ENCODE data around the gene TES.

TES gene

DNA sequence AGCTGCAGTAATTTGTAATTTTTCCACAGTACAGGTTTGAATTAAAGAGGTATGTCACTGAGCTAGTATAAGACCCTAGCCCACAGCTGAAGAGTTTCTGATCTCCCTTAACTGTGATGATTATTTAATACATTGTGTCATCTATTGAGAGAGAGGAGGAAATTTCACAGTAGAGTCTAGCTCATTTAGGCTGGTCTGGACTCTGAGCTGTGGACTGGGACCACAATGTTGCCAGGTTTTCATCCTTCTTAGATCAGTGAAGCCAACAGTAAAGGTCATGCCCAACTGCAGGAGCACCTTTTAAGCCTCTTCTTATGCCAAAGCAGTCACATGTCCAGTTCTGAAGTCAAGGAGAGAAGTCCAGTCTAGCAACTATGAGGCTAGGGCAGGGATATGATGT, 8.9 kb downstream of the TES start:
- Histone ChIP-seq H3K27me3 (ENCODE audit: control insufficient read depth in 3 of 3, insufficient read depth in 3 of 3, low read depth in 1 of 3, low read length in 3 of 3) (peaks cover 0 to 2% (median 0%) of the 10 kb centered on the region in 3 experiments), H2BK12ac (ENCODE audit: low read length) (no peak overlapping the region), H3K4me3 (ENCODE audit: low read length in 2 of 2) (no peak overlapping the region), H3K9me3 (replicated peaks in 1 of 2; ENCODE audit: control insufficient read depth in 2 of 2, insufficient read depth in 1 of 2, low read depth in 1 of 2, low read length in 2 of 2) (no peaks in the 10 kb centered on the region), H3K27ac (replicated peaks; ENCODE audit: low read length) (no peak overlapping the region), H2AFZ (ENCODE audit: low read length) (no peak overlapping the region), H2AK5ac (ENCODE audit: low read depth, low read length) (no peak overlapping the region), H4K8ac (ENCODE audit: low read depth, low read length) (no peak overlapping the region), H3K18ac (ENCODE audit: low read length) (no peak overlapping the region), H3K23ac (ENCODE audit: low read depth, low read length, poor library complexity) (no peak overlapping the region), H2BK15ac (ENCODE audit: low read length) (no peak overlapping the region), H3K79me1 (ENCODE audit: low read depth, low read length) (no peaks in the 10 kb centered on the region), H2BK5ac (ENCODE audit: low read length) (no peak overlapping the region), H3K4me2 (ENCODE audit: insufficient read depth, low read length, poor library complexity, severe bottlenecking) (no peak overlapping the region), H3K9ac (ENCODE audit: low read depth, low read length, poor library complexity) (no peak overlapping the region), H4K91ac (ENCODE audit: low read depth, low read length, poor library complexity) (no peak overlapping the region), H3K36me3 (replicated peaks in 1 of 2; ENCODE audit: control insufficient read depth in 2 of 2, insufficient read depth in 2 of 2, low read length in 2 of 2) (no peaks in the 10 kb centered on the region), H3K4ac (ENCODE audit: low read length) (no peak overlapping the region), H3K14ac (ENCODE audit: low read length) (no peak overlapping the region), H2BK120ac (ENCODE audit: low read depth, low read length) (no peak overlapping the region), H3K4me1 (ENCODE audit: control insufficient read depth in 2 of 2, insufficient read depth in 1 of 2, low read depth in 1 of 2, low read length in 2 of 2) (no peaks in the 10 kb centered on the region)
- DNase-seq (ENCODE audit: low spot score): no peak

- H3K4me1 ChIP-seq (ENCODE audit: control insufficient read depth in 2 of 2, insufficient read depth in 1 of 2, low read depth in 1 of 2, low read length in 2 of 2): no peaks in the 10 kb centered on the region
- no peak overlapping the region for H2AFZ ChIP-seq (ENCODE audit: low read length)
- no peak overlapping the region for H3K9ac ChIP-seq (ENCODE audit: low read depth, low read length, poor library complexity)
- H3K79me1 ChIP-seq (ENCODE audit: low read depth, low read length): no peaks in the 10 kb centered on the region
- no peak overlapping the region for H3K23ac ChIP-seq (ENCODE audit: low read depth, low read length, poor library complexity)
- H3K27ac ChIP-seq (replicated peaks; ENCODE audit: low read length): no peak overlapping the region
- H3K4me2 ChIP-seq (ENCODE audit: insufficient read depth, low read length, poor library complexity, severe bottlenecking): no peak overlapping the region
- no peak overlapping the region for H3K18ac ChIP-seq (ENCODE audit: low read length)
- no peak overlapping the region for H3K4ac ChIP-seq (ENCODE audit: low read length)
- no peak for DNase-seq (ENCODE audit: low spot score)
- no peak overlapping the region for H3K14ac ChIP-seq (ENCODE audit: low read length)
- H2BK120ac ChIP-seq (ENCODE audit: low read depth, low read length): no peak overlapping the region
- H2BK12ac ChIP-seq (ENCODE audit: low read length): no peak overlapping the region
- WGBS, 2 donors (ENCODE audit: extremely low coverage in 2 of 2, insufficient read length in 2 of 2, insufficient replicate concordance in 1 of 2): no CpG with 5 or more reads among the region's 4 CpGs
- H3K4me3 ChIP-seq (ENCODE audit: low read length in 2 of 2): no peak overlapping the region
- H2BK15ac ChIP-seq (ENCODE audit: low read length): no peak overlapping the region
- no peak overlapping the region for H2BK5ac ChIP-seq (ENCODE audit: low read length)
- H4K8ac ChIP-seq (ENCODE audit: low read depth, low read length): no peak overlapping the region
- no peak overlapping the region for H2AK5ac ChIP-seq (ENCODE audit: low read depth, low read length)
- no peaks in the 10 kb centered on the region for H3K36me3 ChIP-seq (replicated peaks in 1 of 2; ENCODE audit: control insufficient read depth in 2 of 2, insufficient read depth in 2 of 2, low read length in 2 of 2)
- H3K27me3 ChIP-seq (ENCODE audit: control insufficient read depth in 3 of 3, insufficient read depth in 3 of 3, low read depth in 1 of 3, low read length in 3 of 3): peaks cover 0 to 2% (median 0%) of the 10 kb centered on the region in 3 experiments
- H3K9me3 ChIP-seq (replicated peaks in 1 of 2; ENCODE audit: control insufficient read depth in 2 of 2, insufficient read depth in 1 of 2, low read depth in 1 of 2, low read length in 2 of 2): no peaks in the 10 kb centered on the region
- H4K91ac ChIP-seq (ENCODE audit: low read depth, low read length, poor library complexity): no peak overlapping the region
These were observed 9.5 kb downstream of the TES start for GRCh38 chr7:116219834-116220233.

DNA sequence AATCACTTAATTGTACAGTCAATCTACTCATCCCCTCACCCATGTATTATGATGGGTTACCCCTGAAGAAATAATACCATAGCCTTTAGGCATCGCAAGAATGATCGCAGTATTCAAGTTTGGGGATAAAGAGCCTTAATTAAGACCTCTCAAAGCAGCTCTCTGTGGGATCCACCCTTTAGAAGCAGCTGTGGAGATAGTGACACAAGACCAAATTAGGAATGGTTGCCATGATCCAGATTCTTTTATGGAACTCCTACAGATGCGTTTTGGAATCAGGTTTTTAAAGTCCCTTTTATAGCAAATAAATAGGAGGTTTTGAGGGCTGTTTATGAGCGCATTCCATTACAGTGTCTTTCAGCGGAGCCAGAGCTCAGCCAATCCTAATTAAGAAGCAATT, 12.2 kb downstream of the TES start:
- H4K8ac ChIP-seq (ENCODE audit: low read depth, low read length): no peak overlapping the region
- H2BK5ac ChIP-seq (ENCODE audit: low read length): no peak overlapping the region
- no peak overlapping the region for H3K27ac ChIP-seq (replicated peaks; ENCODE audit: low read length)
- no CpG with 5 or more reads among the region's 5 CpGs for WGBS, 2 donors (ENCODE audit: extremely low coverage in 2 of 2, insufficient read length in 2 of 2, insufficient replicate concordance in 1 of 2)
- H3K18ac ChIP-seq (ENCODE audit: low read length): no peak overlapping the region
- no peak overlapping the region for H3K9ac ChIP-seq (ENCODE audit: low read depth, low read length, poor library complexity)
- no peak overlapping the region for H3K4ac ChIP-seq (ENCODE audit: low read length)
- no peak overlapping the region for H3K23ac ChIP-seq (ENCODE audit: low read depth, low read length, poor library complexity)
- H4K91ac ChIP-seq (ENCODE audit: low read depth, low read length, poor library complexity): no peak overlapping the region
- DNase-seq (ENCODE audit: low spot score): no peak
- H3K4me2 ChIP-seq (ENCODE audit: insufficient read depth, low read length, poor library complexity, severe bottlenecking): no peak overlapping the region
- no peak overlapping the region for H2AK5ac ChIP-seq (ENCODE audit: low read depth, low read length)
- no peaks in the 10 kb centered on the region for H3K79me1 ChIP-seq (ENCODE audit: low read depth, low read length)
- no peak overlapping the region for H2BK120ac ChIP-seq (ENCODE audit: low read depth, low read length)
- H3K9me3 ChIP-seq (replicated peaks in 1 of 2; ENCODE audit: control insufficient read depth in 2 of 2, insufficient read depth in 1 of 2, low read depth in 1 of 2, low read length in 2 of 2): no peaks in the 10 kb centered on the region
- no peaks in the 10 kb centered on the region for H3K36me3 ChIP-seq (replicated peaks in 1 of 2; ENCODE audit: control insufficient read depth in 2 of 2, insufficient read depth in 2 of 2, low read length in 2 of 2)
- no peaks in the 10 kb centered on the region for H3K4me1 ChIP-seq (ENCODE audit: control insufficient read depth in 2 of 2, insufficient read depth in 1 of 2, low read depth in 1 of 2, low read length in 2 of 2)
- H2BK15ac ChIP-seq (ENCODE audit: low read length): no peak overlapping the region
- no peak overlapping the region for H3K14ac ChIP-seq (ENCODE audit: low read length)
- H2BK12ac ChIP-seq (ENCODE audit: low read length): no peak overlapping the region
- no peak overlapping the region for H2AFZ ChIP-seq (ENCODE audit: low read length)
- H3K4me3 ChIP-seq (ENCODE audit: low read length in 2 of 2): no peak overlapping the region
- H3K27me3 ChIP-seq (ENCODE audit: control insufficient read depth in 3 of 3, insufficient read depth in 3 of 3, low read depth in 1 of 3, low read length in 3 of 3): peaks cover 0 to 2% (median 0%) of the 10 kb centered on the region in 3 experiments

GRCh38 chr7:116223588-116223987, 13.2 kb downstream of the TES start:
- Histone ChIP-seq H2BK15ac (ENCODE audit: low read length) (no peak overlapping the region), H3K4me3 (ENCODE audit: low read length in 2 of 2) (no peak overlapping the region), H3K9me3 (replicated peaks in 1 of 2; ENCODE audit: control insufficient read depth in 2 of 2, insufficient read depth in 1 of 2, low read depth in 1 of 2, low read length in 2 of 2) (no peaks in the 10 kb centered on the region), H3K27ac (replicated peaks; ENCODE audit: low read length) (no peak overlapping the region), H3K4me2 (ENCODE audit: insufficient read depth, low read length, poor library complexity, severe bottlenecking) (no peak overlapping the region), H2BK5ac (ENCODE audit: low read length) (no peak overlapping the region), H3K4ac (ENCODE audit: low read length) (no peak overlapping the region), H3K36me3 (replicated peaks in 1 of 2; ENCODE audit: control insufficient read depth in 2 of 2, insufficient read depth in 2 of 2, low read length in 2 of 2) (no peaks in the 10 kb centered on the region), H4K91ac (ENCODE audit: low read depth, low read length, poor library complexity) (no peak overlapping the region), H3K27me3 (ENCODE audit: control insufficient read depth in 3 of 3, insufficient read depth in 3 of 3, low read depth in 1 of 3, low read length in 3 of 3) (no peaks in the 10 kb centered on the region), H3K18ac (ENCODE audit: low read length) (no peak overlapping the region), H3K23ac (ENCODE audit: low read depth, low read length, poor library complexity) (no peak overlapping the region), H2AK5ac (ENCODE audit: low read depth, low read length) (no peak overlapping the region), H2AFZ (ENCODE audit: low read length) (no peak overlapping the region), H4K8ac (ENCODE audit: low read depth, low read length) (no peak overlapping the region), H3K4me1 (ENCODE audit: control insufficient read depth in 2 of 2, insufficient read depth in 1 of 2, low read depth in 1 of 2, low read length in 2 of 2) (no peaks in the 10 kb centered on the region), H2BK120ac (ENCODE audit: low read depth, low read length) (no peak overlapping the region), H3K9ac (ENCODE audit: low read depth, low read length, poor library complexity) (no peak overlapping the region), H3K79me1 (ENCODE audit: low read depth, low read length) (no peaks in the 10 kb centered on the region), H2BK12ac (ENCODE audit: low read length) (no peak overlapping the region), H3K14ac (ENCODE audit: low read length) (no peak overlapping the region)
- DNase-seq (ENCODE audit: low spot score): no peak
- WGBS, 2 donors (ENCODE audit: extremely low coverage in 2 of 2, insufficient read length in 2 of 2, insufficient replicate concordance in 1 of 2): no CpG with 5 or more reads among the region's 1 CpG

All from neuronal stem cell (in vitro differentiated cells).